CD4-positive, alpha-beta T cell treated with Interleukin-15 for 1 hour (primary cell): ENCODE data around the gene EEA1.

Source experiments
- DNase-seq: peaks from one replicate; pipeline ENCODE4 v3.0.0-alpha.2; 2020

The EEA1 gene

GRCh38 chr12:92877904-92878303, 51.2 kb downstream of the EEA1 start:
- DNase-seq, result no peak

GRCh38 chr12:92876496-92876895, 52.6 kb downstream of the EEA1 start:
- no peak for DNase-seq

GRCh38 chr12:92871116-92871515, 58.0 kb downstream of the EEA1 start:
- no peak for DNase-seq

- DNase-seq, result no peak
Observed at GRCh38 chr12:92866418-92866817, 62.7 kb downstream of the EEA1 start.

- DNase-seq, result no peak
Observed at GRCh38 chr12:92863251-92863650, 65.8 kb downstream of the EEA1 start.

GRCh38 chr12:92861381-92861780, 67.7 kb downstream of the EEA1 start:
- no peak for DNase-seq

GRCh38 chr12:92860521-92860920, 68.6 kb downstream of the EEA1 start:
- DNase-seq, result no peak

GRCh38 chr12:92859650-92860386, 69.3 kb downstream of the EEA1 start:
- no peak for DNase-seq

- DNase-seq, result no peak
Observed at GRCh38 chr12:92857818-92858217, 71.3 kb downstream of the EEA1 start.

GRCh38 chr12:92854344-92854743, 74.8 kb downstream of the EEA1 start:
- no peak for DNase-seq

GRCh38 chr12:92848740-92849139, 80.4 kb downstream of the EEA1 start:
- DNase-seq, result no peak

- DNase-seq, result no peak
Observed at GRCh38 chr12:92847368-92847767, 81.7 kb downstream of the EEA1 start.

GRCh38 chr12:92845329-92845728, 83.8 kb downstream of the EEA1 start:
- DNase-seq, result no peak

GRCh38 chr12:92844151-92844763, 84.8 kb downstream of the EEA1 start:
- DNase-seq, result no peak

- DNase-seq, result no peak
Observed at GRCh38 chr12:92829686-92830282, 99.3 kb downstream of the EEA1 start.

GRCh38 chr12:92828565-92828964, 100.5 kb downstream of the EEA1 start:
- DNase-seq, result no peak

GRCh38 chr12:92827836-92828431, 101.2 kb downstream of the EEA1 start:
- peak; percentile 25 for DNase-seq

- DNase-seq, result no peak
Observed at GRCh38 chr12:92821142-92821541, 108.0 kb downstream of the EEA1 start.

GRCh38 chr12:92814584-92814983, 114.5 kb downstream of the EEA1 start:
- DNase-seq, result no peak

GRCh38 chr12:92810370-92810769, 118.7 kb downstream of the EEA1 start:
- DNase-seq, result no peak

GRCh38 chr12:92803903-92804302, 125.2 kb downstream of the EEA1 start:
- no peak for DNase-seq

- DNase-seq, result no peak
Observed at GRCh38 chr12:92802906-92803305, 126.2 kb downstream of the EEA1 start.

- no peak for DNase-seq
Observed at GRCh38 chr12:92796650-92797049, 132.4 kb downstream of the EEA1 start.

GRCh38 chr12:92794814-92795213, 134.3 kb downstream of the EEA1 start:
- no peak for DNase-seq
